A673 (cell line): ENCODE data around the gene TMEM129. TPM values are rescaled to one million over a fixed set of nuclear protein-coding genes. Genes with fewer than 3 reads are reported as not detected.

Experiments
- BruUV-seq: library from RNA; stranded (reverse); fragments of 400-500 nt; replicated peaks from 2 replicates; lab custom pipeline; 2021; lab: Mats Ljungman, UMichigan
- CTCF ChIA-PET: fragments of 300-600 bp; sonication (Branson Sonifier 250); formaldehyde crosslinking; loops from one replicate; lab custom pipeline; 2022; ENCODE audit warnings: antibody characterized with exemption; lab: Charles Lee
- POLR2A ChIA-PET: fragments of 300-600 bp; sonication (Branson Sonifier 250); formaldehyde crosslinking; loops from one replicate; lab custom pipeline; 2022; ENCODE audit warnings: antibody characterized with exemption; ENCODE audit not compliant: low non-redundant PET; lab: Charles Lee
- DNase-seq: peaks from one replicate; pipeline ENCODE4 v3.0.0-alpha.2; 2015; ENCODE audit warnings: low spot score
- H3K27ac ChIP-seq: fragments of 200-600 bp; sonication (generic); 2 replicates; pipeline ENCODE4 v1.5.1; 2016; ENCODE audit warnings: mixed run types, low read depth, mild to moderate bottlenecking, mixed read lengths, antibody characterized with exemption, low read length; ENCODE audit not compliant: poor library complexity, severe bottlenecking
- H3K27me3 ChIP-seq: fragments of 200-600 bp; sonication (generic); replicated peaks from 2 replicates; pipeline ENCODE4 v1.6.1; 2017; ENCODE audit warnings: mixed run types, low read depth, mild to moderate bottlenecking, mixed read lengths, antibody characterized with exemption, low read length; ENCODE audit not compliant: insufficient read depth, poor library complexity
- H3K36me3 ChIP-seq: fragments of 200-600 bp; sonication (generic); 2 replicates; pipeline ENCODE4 v1.6.1; 2016; ENCODE audit warnings: mixed run types, mild to moderate bottlenecking, mixed read lengths, antibody characterized with exemption, low read length; ENCODE audit not compliant: insufficient read depth, poor library complexity, severe bottlenecking
- H3K4me1 ChIP-seq: fragments of 200-600 bp; sonication (generic); 2 replicates; pipeline ENCODE4 v1.6.1; 2017; ENCODE audit warnings: mixed run types, mild to moderate bottlenecking, mixed read lengths, antibody characterized with exemption, low read length; ENCODE audit not compliant: insufficient read depth, poor library complexity, severe bottlenecking
- H3K4me3 ChIP-seq: fragments of 200-600 bp; sonication (generic); 2 replicates; pipeline ENCODE4 v1.5.1; 2016; ENCODE audit warnings: low read depth, mixed run types, mild to moderate bottlenecking, mixed read lengths, low read length; ENCODE audit not compliant: poor library complexity, severe bottlenecking
- H3K9me3 ChIP-seq: fragments of 200-600 bp; sonication (generic); 2 replicates; pipeline ENCODE4 v1.6.1; 2016; ENCODE audit warnings: mixed run types, low read depth, mild to moderate bottlenecking, mixed read lengths, antibody characterized with exemption, low read length; ENCODE audit not compliant: poor library complexity, severe bottlenecking
- CTCF ChIP-seq: fragments of 300-800, 200-600 bp; sonication (generic); conservative IDR thresholded peaks from 2 replicates; pipeline ENCODE4 v1.5.1; 2017; ENCODE audit warnings: low read depth, mild to moderate bottlenecking, antibody characterized with exemption, low read length, moderate library complexity, mixed read lengths
- EZH2 ChIP-seq: fragments of 200-600 bp; sonication (generic); IDR thresholded peaks from 2 replicates; pipeline ENCODE4 v1.6.1; 2017; ENCODE audit warnings: borderline replicate concordance, low read depth, mild to moderate bottlenecking, mixed read lengths, antibody characterized with exemption, low read length; ENCODE audit not compliant: poor library complexity, severe bottlenecking
- intact Hi-C: fragments of 100-400 bp; cut with micrococcal nuclease; formaldehyde crosslinking; loops from one replicate; pipeline ENCODE4 v1.10.0; 2022; ENCODE audit not compliant: unreplicated experiment
- total RNA-seq: library from RNA; stranded (reverse); gene quantifications from 2 replicates; pipeline ENCODE4 v1.2.3, GENCODE V29; 2021

Gene TMEM129
- total RNA-seq, 1 experiment from 2014 or later: 28.8 TPM

- intact Hi-C loops: no loop called here
- no peak for DNase-seq
- Histone ChIP-seq H3K9me3 (no peaks in the 10 kb centered on the region), H3K4me1 (peaks cover 10% of the 10 kb centered on the region), H3K27me3 (no peaks in the 10 kb centered on the region), H3K36me3 (peaks cover 27% of the 10 kb centered on the region), H3K27ac (no peak overlapping the region), H3K4me3 (no peak overlapping the region)
- no peak for TF ChIP-seq CTCF
- TF ChIP-seq EZH2: no peak
- BruUV-seq: no TSS peak
- POLR2A ChIA-PET: interaction anchor here (0.5 kb wide), 1 partner anchor 163 kb away, joined by 6 read pairs; no protein-coding TSS in a partner anchor
- CTCF ChIA-PET: no interaction called here
These were observed 3.7 kb downstream of the TMEM129 start for GRCh38 chr4:1717129-1718094.

GRCh38 chr4:1716065-1716945 is 4.8 kb downstream of the TMEM129 start:
- ChIA-PET POLR2A (interaction anchor here (0.5 kb wide), 1 partner anchor 164 kb away, joined by 6 read pairs; no protein-coding TSS in a partner anchor), CTCF (no interaction called here)
- no peak for DNase-seq
- H3K27me3 ChIP-seq: no peaks in the 10 kb centered on the region
- no peak overlapping the region for H3K4me3 ChIP-seq
- H3K27ac ChIP-seq: peak overlapping the region; percentile 13
- peaks cover 10% of the 10 kb centered on the region for H3K4me1 ChIP-seq
- no peak for TF ChIP-seq CTCF
- intact Hi-C loops: no loop called here
- BruUV-seq: no TSS peak
- H3K36me3 ChIP-seq: peaks cover 27% of the 10 kb centered on the region
- no peaks in the 10 kb centered on the region for H3K9me3 ChIP-seq

- TF ChIP-seq EZH2: no peak
- no peak for TF ChIP-seq CTCF
- H3K27ac ChIP-seq: peak overlapping the region; percentile 68
- H3K4me1 ChIP-seq: peaks cover 14% of the 10 kb centered on the region
- peaks cover 31% of the 10 kb centered on the region for H3K36me3 ChIP-seq
- ChIA-PET POLR2A (no interaction called here), CTCF (interaction anchor here (0.6 kb wide), 1 partner anchor 147 kb away, joined by 13 read pairs; no protein-coding TSS in a partner anchor)
- intact Hi-C loops: no loop called here
- H3K9me3 ChIP-seq: no peaks in the 10 kb centered on the region
- H3K4me3 ChIP-seq: peak overlapping the region; percentile 85
- DNase-seq: no peak
- BruUV-seq: no TSS peak
- no peaks in the 10 kb centered on the region for H3K27me3 ChIP-seq
These were observed 5.9 kb downstream of the TMEM129 start for GRCh38 chr4:1715002-1715758.
